Mesendoderm (in vitro differentiated cells): ENCODE measurements around the gene PTPRJ.
A peak's percentile ranks its signal among the peaks of the same experiment; 100 is the strongest.

ENCODE experiments used
- DNase-seq: peaks from one replicate; pipeline ENCODE4 v3.0.0; 2013
- H2AK5ac ChIP-seq: 2 replicates; pipeline ENCODE4 v1.6.1; 2013; ENCODE audit warnings: low read length, inconsistent platforms
- H2BK120ac ChIP-seq: 2 replicates; pipeline ENCODE4 v1.6.1; 2013; ENCODE audit warnings: low read depth, mild to moderate bottlenecking, low read length, moderate library complexity, mixed read lengths
- H2BK15ac ChIP-seq: replicated peaks from 2 replicates; pipeline ENCODE4 v1.6.1; 2013; ENCODE audit warnings: low read depth, mild to moderate bottlenecking, moderate library complexity
- H2BK5ac ChIP-seq: 2 replicates; pipeline ENCODE4 v1.6.1; 2013; ENCODE audit warnings: low read length, inconsistent platforms
- H3K18ac ChIP-seq: 2 replicates; pipeline ENCODE4 v1.6.1; 2013; ENCODE audit warnings: mild to moderate bottlenecking, low read length, mixed read lengths
- H3K23ac ChIP-seq: one replicate; pipeline ENCODE4 v1.6.1; 2013; ENCODE audit warnings: low read length
- H3K27ac ChIP-seq: 2 replicates; pipeline ENCODE4 v1.5.1; 2013; ENCODE audit warnings: low read depth, mild to moderate bottlenecking, inconsistent platforms, low read length, moderate library complexity
- H3K27me3 ChIP-seq: 2 replicates; pipeline ENCODE4 v1.6.1; 2013; ENCODE audit warnings: low read length, control low read depth, mild to moderate bottlenecking, inconsistent platforms; ENCODE audit not compliant: insufficient read depth, poor library complexity
- H3K36me3 ChIP-seq: 2 replicates; pipeline ENCODE4 v1.6.1; 2013; ENCODE audit warnings: low read length, inconsistent platforms; ENCODE audit not compliant: control insufficient read depth, insufficient read depth
- H3K4ac ChIP-seq: one replicate; pipeline ENCODE4 v1.6.1; 2013; ENCODE audit warnings: low read depth, mild to moderate bottlenecking, low read length, moderate library complexity
- H3K4me1 ChIP-seq: 2 replicates; pipeline ENCODE4 v1.6.1; 2013; ENCODE audit warnings: low read depth, low read length, inconsistent platforms; ENCODE audit not compliant: control insufficient read depth
- H3K4me2 ChIP-seq: 2 replicates; pipeline ENCODE4 v1.6.1; 2013; ENCODE audit warnings: low read length
- H3K4me3 ChIP-seq: 2 replicates; pipeline ENCODE4 v1.5.1; 2013; ENCODE audit warnings: mild to moderate bottlenecking, low read length
- H3K56ac ChIP-seq: one replicate; pipeline ENCODE4 v1.6.1; 2013; ENCODE audit warnings: low read length
- H3K79me1 ChIP-seq: 2 replicates; pipeline ENCODE4 v1.6.1; 2013; ENCODE audit warnings: low read length, inconsistent platforms
- H3K79me2 ChIP-seq: 2 replicates; pipeline ENCODE4 v1.6.1; 2013; ENCODE audit warnings: mild to moderate bottlenecking, low read length; ENCODE audit not compliant: control insufficient read depth, insufficient read depth
- H3K9ac ChIP-seq: 2 replicates; pipeline ENCODE4 v1.6.1; 2013; ENCODE audit warnings: low read length, inconsistent platforms
- H4K5ac ChIP-seq: one replicate; pipeline ENCODE4 v1.6.1; 2013; ENCODE audit warnings: low read length
- H4K8ac ChIP-seq: one replicate; pipeline ENCODE4 v1.6.1; 2013; ENCODE audit warnings: low read depth, mild to moderate bottlenecking, control low read depth, low read length, moderate library complexity
- WGBS: extraction: QIAGEN DNeasy Blood & Tissue Kit; methylation state at CpG from one replicate; pipeline ENCODE4 v1.1.7; 2013; ENCODE audit warnings: low lambda C conversion rate, missing lambda C conversion rate; ENCODE audit not compliant: insufficient coverage; ENCODE audit errors: extremely low coverage; 5-methylcytosine and 5-hydroxymethylcytosine counted together

The PTPRJ gene

DNA sequence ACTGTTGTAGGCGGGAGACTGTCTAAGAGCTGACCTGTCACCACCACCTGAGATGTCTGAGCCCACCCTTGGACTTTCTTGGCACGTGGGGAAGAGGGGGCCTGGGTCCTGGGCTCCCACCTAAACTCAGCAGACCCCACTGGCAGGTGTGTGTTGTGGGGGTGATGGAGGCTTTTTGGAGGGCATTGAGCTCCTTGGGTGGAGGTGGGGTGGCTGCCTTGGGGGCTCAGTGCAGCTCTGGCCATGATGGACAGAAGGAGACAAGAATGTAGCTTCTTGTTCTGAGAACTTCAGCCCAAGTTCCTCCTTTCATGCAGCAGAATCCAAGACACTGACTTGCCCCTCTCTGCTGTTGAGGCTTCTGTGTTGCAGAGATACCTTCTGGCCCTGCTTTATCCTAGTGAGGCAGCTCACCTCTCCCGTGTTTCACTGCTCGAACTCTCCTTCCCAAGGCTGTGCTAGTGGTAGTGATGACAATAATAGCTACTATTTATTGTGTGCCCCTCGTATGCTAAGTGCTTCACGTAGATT lies 119.6 kb downstream of the PTPRJ start:
- DNase-seq, result no peak
- WGBS, result no CpG with 5 or more reads among the region's 6 CpGs

DNA sequence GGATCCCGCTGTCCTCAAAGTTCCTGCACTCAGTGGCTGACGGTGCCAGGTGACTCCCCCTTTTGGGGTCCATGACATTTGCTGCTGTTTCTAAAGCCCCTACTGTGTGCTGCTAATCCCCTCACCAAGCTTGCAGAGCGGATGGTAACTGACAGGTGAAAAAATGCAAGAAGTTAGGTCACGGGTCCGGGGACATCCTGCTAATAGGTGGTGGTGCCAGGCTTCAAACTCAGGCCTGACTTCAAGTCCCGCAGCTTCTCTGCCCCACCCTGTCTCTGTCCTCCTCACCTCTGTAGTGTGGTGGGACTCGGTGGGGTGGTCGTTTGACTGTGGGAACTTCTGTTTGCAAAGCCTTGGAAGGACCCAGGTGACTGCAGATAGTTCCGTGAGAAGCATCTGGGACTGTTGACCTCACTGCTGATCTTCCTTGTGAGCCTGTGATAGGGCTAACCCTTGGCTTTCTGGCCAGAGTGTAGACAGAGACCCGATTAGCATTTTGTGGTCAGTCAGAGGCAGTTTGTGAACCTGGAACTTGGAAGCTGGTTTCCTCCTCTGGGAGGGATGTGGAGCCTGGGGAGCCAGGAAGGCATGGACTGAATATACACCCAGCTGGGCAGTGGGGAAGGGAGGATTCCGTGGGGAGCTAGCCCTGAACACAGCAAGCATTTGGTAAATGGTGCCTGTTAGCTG lies 120.8 kb downstream of the PTPRJ start:
- Histone ChIP-seq H2BK5ac (no peak overlapping the region), H2AK5ac (no peak overlapping the region), H2BK120ac (no peak overlapping the region), H3K4me1 (peaks cover 14% of the 10 kb centered on the region), H3K27me3 (no peaks in the 10 kb centered on the region), H3K36me3 (no peaks in the 10 kb centered on the region), H3K79me2 (peaks cover 5% of the 10 kb centered on the region), H2BK15ac (no peak overlapping the region), H3K56ac (peak overlapping the region; percentile 42), H3K4me3 (no peak overlapping the region), H3K23ac (no peak overlapping the region), H4K5ac (no peak overlapping the region), H4K8ac (no peak overlapping the region), H3K4ac (no peak overlapping the region), H3K18ac (no peak overlapping the region), H3K9ac (no peak overlapping the region), H3K27ac (no peak overlapping the region), H3K79me1 (peaks cover 19% of the 10 kb centered on the region), H3K4me2 (no peak overlapping the region)
- no CpG with 5 or more reads among the region's 11 CpGs for WGBS
- no peak for DNase-seq

More for the DNA sequence above, 119.6 kb downstream of the PTPRJ start:
- Histone ChIP-seq H3K4me1 (peaks cover 18% of the 10 kb centered on the region), H2BK15ac (no peak overlapping the region), H4K8ac (no peak overlapping the region), H2BK120ac (no peak overlapping the region), H4K5ac (no peak overlapping the region), H3K79me2 (peaks cover 5% of the 10 kb centered on the region), H3K36me3 (no peaks in the 10 kb centered on the region), H2BK5ac (no peak overlapping the region), H3K4me2 (no peak overlapping the region), H3K23ac (no peak overlapping the region), H3K56ac (no peak overlapping the region), H3K79me1 (peaks cover 20% of the 10 kb centered on the region), H3K18ac (no peak overlapping the region), H3K27ac (no peak overlapping the region), H3K9ac (no peak overlapping the region), H3K4me3 (no peak overlapping the region), H3K27me3 (no peaks in the 10 kb centered on the region), H2AK5ac (no peak overlapping the region), H3K4ac (no peak overlapping the region)

DNA sequence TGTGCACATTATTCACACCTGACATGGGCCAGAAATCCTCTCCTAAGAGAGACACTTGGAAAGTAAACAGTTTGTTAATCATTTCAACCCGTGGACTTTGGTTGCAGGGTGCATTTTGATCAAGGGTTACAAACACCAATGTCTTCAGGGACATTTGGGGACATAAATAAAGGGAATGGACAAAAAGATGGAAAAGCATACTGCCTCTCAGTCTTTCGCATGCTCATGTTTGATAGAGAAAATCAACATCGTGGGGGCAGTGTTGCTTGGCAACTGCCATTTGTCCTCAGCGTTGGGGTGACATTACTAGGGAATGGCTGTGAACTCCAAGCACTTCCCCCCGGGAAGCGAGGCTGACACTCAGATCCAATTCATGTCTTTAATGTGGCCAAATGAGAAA lies 121.6 kb downstream of the PTPRJ start:
- H3K4me3 ChIP-seq, result no peak overlapping the region
- peaks cover 3% of the 10 kb centered on the region for H3K79me2 ChIP-seq
- H3K79me1 ChIP-seq, result peaks cover 21% of the 10 kb centered on the region
- no peaks in the 10 kb centered on the region for H3K27me3 ChIP-seq
- H2BK15ac ChIP-seq, result no peak overlapping the region
- H3K4me2 ChIP-seq, result no peak overlapping the region
- no CpG with 5 or more reads among the region's 6 CpGs for WGBS
- H4K8ac ChIP-seq, result no peak overlapping the region
- H3K27ac ChIP-seq, result no peak overlapping the region
- H3K4me1 ChIP-seq, result peaks cover 8% of the 10 kb centered on the region
- no peaks in the 10 kb centered on the region for H3K36me3 ChIP-seq
- no peak overlapping the region for H3K18ac ChIP-seq
- no peak overlapping the region for H3K9ac ChIP-seq
- H3K56ac ChIP-seq, result no peak overlapping the region
- no peak overlapping the region for H2AK5ac ChIP-seq
- no peak overlapping the region for H3K23ac ChIP-seq
- no peak overlapping the region for H4K5ac ChIP-seq
- no peak overlapping the region for H2BK120ac ChIP-seq
- H2BK5ac ChIP-seq, result no peak overlapping the region
- H3K4ac ChIP-seq, result no peak overlapping the region
- DNase-seq, result no peak

DNA sequence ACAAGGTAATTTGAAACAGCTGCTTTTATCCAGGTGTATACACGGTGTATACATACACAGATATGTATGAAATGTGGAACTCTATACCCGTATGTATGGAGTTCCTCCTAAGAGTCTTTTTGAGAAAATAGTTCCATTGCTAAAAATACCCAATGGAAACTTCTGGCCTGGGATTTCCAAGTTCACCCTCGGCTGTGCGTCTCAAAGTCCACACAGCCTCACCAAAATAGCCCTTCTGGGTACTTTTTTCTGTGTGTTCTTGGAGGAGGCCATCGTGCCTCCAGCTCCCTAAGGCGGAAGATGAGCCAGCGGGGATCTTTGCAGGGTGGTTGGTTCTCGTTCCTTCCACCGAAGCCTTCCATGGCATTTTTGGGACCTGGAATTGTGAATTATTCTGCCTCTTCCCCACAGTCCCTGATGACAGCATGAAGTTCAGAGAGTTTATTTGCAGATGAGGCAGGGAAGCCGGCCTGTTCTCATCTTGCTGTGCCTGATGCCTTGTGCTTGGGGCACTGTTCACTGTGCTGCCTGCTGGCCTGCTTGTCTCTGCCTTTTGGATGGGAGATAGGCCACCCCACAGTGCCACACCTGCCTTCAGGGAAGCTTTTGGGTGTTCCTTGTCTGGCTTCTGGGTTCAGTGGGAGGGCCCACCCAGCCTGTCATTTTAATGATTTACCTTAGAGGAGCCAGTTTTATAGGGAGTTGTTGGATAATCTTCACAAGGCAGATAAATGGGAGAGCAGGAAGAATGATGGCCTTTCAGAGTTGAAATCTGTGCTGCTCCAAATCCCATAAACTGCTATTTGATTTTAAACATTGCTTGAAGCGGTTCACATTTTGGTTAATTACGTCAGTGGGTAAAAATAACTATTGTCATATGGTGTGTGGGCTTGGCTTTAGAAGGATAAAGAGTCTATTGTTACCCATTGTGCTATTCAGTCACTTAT lies 123.5 kb downstream of the PTPRJ start:
- Histone ChIP-seq H2BK5ac (no peak overlapping the region), H2AK5ac (no peak overlapping the region), H4K5ac (no peak overlapping the region), H3K79me1 (peaks cover 16% of the 10 kb centered on the region), H3K36me3 (no peaks in the 10 kb centered on the region), H3K4ac (no peak overlapping the region), H2BK15ac (no peak overlapping the region), H2BK120ac (no peak overlapping the region), H4K8ac (no peak overlapping the region), H3K18ac (no peak overlapping the region), H3K79me2 (peaks cover 2% of the 10 kb centered on the region), H3K23ac (no peak overlapping the region), H3K4me3 (no peak overlapping the region), H3K27ac (no peak overlapping the region), H3K9ac (no peak overlapping the region), H3K56ac (no peak overlapping the region), H3K27me3 (no peaks in the 10 kb centered on the region), H3K4me2 (no peak overlapping the region), H3K4me1 (no peaks in the 10 kb centered on the region)
- no CpG with 5 or more reads among the region's 12 CpGs for WGBS
- DNase-seq, result no peak

DNA sequence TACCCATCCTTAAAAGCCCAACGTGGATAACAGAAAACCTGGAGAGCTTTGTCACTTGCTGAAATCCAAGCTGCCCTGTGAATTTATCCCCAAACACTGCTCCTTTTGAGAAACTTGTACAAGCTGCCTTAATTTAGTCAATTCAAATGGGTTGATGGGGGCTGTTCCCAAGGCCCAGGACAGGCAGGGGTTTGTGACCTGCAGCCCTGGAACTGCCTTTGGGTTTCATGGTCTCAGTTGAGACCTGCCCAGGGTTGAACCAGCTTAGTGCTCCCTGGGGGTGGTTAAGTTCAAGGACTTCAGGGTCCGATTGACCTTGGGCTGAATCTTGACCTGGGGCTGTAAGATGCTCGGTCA lies 124.2 kb downstream of the PTPRJ start:
- H3K9ac ChIP-seq, result no peak overlapping the region
- no peak overlapping the region for H3K18ac ChIP-seq
- H2BK15ac ChIP-seq, result no peak overlapping the region
- no peak overlapping the region for H3K27ac ChIP-seq
- H3K4me2 ChIP-seq, result no peak overlapping the region
- H2BK5ac ChIP-seq, result no peak overlapping the region
- no peak overlapping the region for H4K5ac ChIP-seq
- H3K79me1 ChIP-seq, result peaks cover 13% of the 10 kb centered on the region
- peaks cover under 1% of the 10 kb centered on the region for H3K4me1 ChIP-seq
- no peak overlapping the region for H2AK5ac ChIP-seq
- H3K4me3 ChIP-seq, result no peak overlapping the region
- no CpG with 5 or more reads among the region's 3 CpGs for WGBS
- no peak overlapping the region for H3K56ac ChIP-seq
- H3K79me2 ChIP-seq, result peaks cover 2% of the 10 kb centered on the region
- no peaks in the 10 kb centered on the region for H3K27me3 ChIP-seq
- no peak overlapping the region for H3K23ac ChIP-seq
- no peak overlapping the region for H2BK120ac ChIP-seq
- H3K4ac ChIP-seq, result no peak overlapping the region
- no peak for DNase-seq
- no peaks in the 10 kb centered on the region for H3K36me3 ChIP-seq
- no peak overlapping the region for H4K8ac ChIP-seq
